IPS-20b (cell line): ENCODE results near the gene NDUFC2.
A peak's percentile ranks its signal among the peaks of the same experiment; 100 is the strongest.
"Not testable (repeated sequence)": the region's sequence is repeated elsewhere in the genome, so short reads cannot be mapped to it uniquely, and the experiment has no call there.

Experiments
- H3K27ac ChIP-seq: one replicate; pipeline ENCODE4 v1.5.1; 2013; ENCODE audit warnings: low read length
- H3K27me3 ChIP-seq: 2 replicates; pipeline ENCODE4 v1.6.1; 2013; ENCODE audit warnings: mild to moderate bottlenecking, low read length, inconsistent platforms; ENCODE audit not compliant: insufficient read depth
- H3K36me3 ChIP-seq: 2 replicates; pipeline ENCODE4 v1.6.1; 2013; ENCODE audit warnings: low read depth, mild to moderate bottlenecking, inconsistent platforms, low read length, moderate library complexity; ENCODE audit not compliant: insufficient read depth
- H3K4me1 ChIP-seq: 2 replicates; pipeline ENCODE4 v1.6.1; 2013; ENCODE audit warnings: mild to moderate bottlenecking, control low read depth, inconsistent platforms, low read length, moderate library complexity; ENCODE audit not compliant: insufficient read depth
- H3K4me3 ChIP-seq: 2 replicates; pipeline ENCODE4 v1.5.1; 2013; ENCODE audit warnings: mild to moderate bottlenecking, low read length, inconsistent platforms
- H3K9ac ChIP-seq: 2 replicates; pipeline ENCODE4 v1.6.1; 2013; ENCODE audit warnings: low read depth, mild to moderate bottlenecking, inconsistent platforms, low read length, moderate library complexity
- H3K9me3 ChIP-seq: 2 replicates; pipeline ENCODE4 v1.6.1; 2013; ENCODE audit warnings: mild to moderate bottlenecking, low read depth, low read length, inconsistent platforms; ENCODE audit not compliant: insufficient read depth

NDUFC2 gene

DNA sequence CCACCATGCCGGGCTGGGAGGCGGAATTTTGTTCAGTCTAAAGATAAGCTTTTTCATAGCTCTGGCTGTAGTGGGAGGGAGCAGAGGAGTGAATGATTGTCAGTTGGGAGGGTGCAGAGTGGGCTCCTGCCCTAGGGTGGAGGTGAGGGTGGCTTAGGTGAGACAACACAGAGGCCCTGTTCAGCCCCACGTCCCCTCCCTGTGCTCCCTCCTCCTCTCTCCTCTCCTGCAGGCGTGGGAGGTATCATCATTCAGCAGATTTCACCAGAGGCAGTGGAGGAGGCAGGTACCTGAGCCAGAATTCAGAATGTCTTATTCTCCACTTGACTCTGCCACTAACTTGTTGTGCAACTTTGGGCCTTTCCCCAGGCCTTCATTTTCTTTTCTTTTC is 17.7 kb downstream of the NDUFC2 start:
- Histone ChIP-seq H3K27ac (no peak overlapping the region), H3K9ac (no peak overlapping the region), H3K4me3 (no peak overlapping the region), H3K36me3 (no peaks in the 10 kb centered on the region), H3K4me1 (no peaks in the 10 kb centered on the region), H3K9me3 (no peaks in the 10 kb centered on the region), H3K27me3 (no peaks in the 10 kb centered on the region)

- Histone ChIP-seq H3K9me3 (no peaks in the 10 kb centered on the region), H3K9ac (no peak overlapping the region), H3K27ac (no peak overlapping the region), H3K27me3 (no peaks in the 10 kb centered on the region), H3K4me3 (no peak overlapping the region), H3K36me3 (no peaks in the 10 kb centered on the region), H3K4me1 (no peaks in the 10 kb centered on the region)
Measured at GRCh38 chr11:78061088-78061920, 18.4 kb downstream of the NDUFC2 start.

DNA sequence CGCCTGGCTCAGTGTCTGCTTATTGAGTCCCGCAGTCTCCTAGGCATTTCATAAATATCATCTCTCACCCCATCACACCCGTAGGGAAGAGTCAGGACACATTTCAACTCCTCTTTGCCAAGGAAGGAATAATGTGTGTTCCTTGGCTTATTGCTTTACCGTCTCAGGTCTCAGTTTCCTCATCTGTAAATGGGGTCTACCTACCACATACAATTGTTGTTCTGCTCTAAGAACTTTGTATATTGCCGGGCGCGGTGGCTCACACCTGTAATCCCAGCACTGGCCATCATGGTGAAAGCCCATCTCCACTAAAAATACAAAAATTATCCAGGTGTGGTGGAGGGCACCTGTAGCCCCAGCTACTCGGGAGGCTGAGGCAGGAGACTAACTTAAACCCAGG is 19.1 kb downstream of the NDUFC2 start:
- Histone ChIP-seq H3K9me3 (no peaks in the 10 kb centered on the region), H3K27me3 (no peaks in the 10 kb centered on the region), H3K27ac (no peak overlapping the region), H3K4me1 (no peaks in the 10 kb centered on the region), H3K4me3 (no peak overlapping the region), H3K9ac (no peak overlapping the region), H3K36me3 (no peaks in the 10 kb centered on the region)

- not testable (repeated sequence) for H3K9ac ChIP-seq, H3K9me3 ChIP-seq
Measured at GRCh38 chr11:78059749-78060328, 19.8 kb downstream of the NDUFC2 start.

GRCh38 chr11:78057462-78058055 is 22.1 kb downstream of the NDUFC2 start:
- no peaks in the 10 kb centered on the region for H3K4me1 ChIP-seq
- H3K9ac ChIP-seq, result no peak overlapping the region
- H3K9me3 ChIP-seq, result no peaks in the 10 kb centered on the region
- H3K27ac ChIP-seq, result no peak overlapping the region
- no peaks in the 10 kb centered on the region for H3K27me3 ChIP-seq
- no peak overlapping the region for H3K4me3 ChIP-seq
- H3K36me3 ChIP-seq, result no peaks in the 10 kb centered on the region

More at GRCh38 chr11:78059749-78060328, 19.8 kb downstream of the NDUFC2 start:
- not testable (repeated sequence) for H3K27ac ChIP-seq, H3K4me3 ChIP-seq, H3K4me1 ChIP-seq, H3K27me3 ChIP-seq, H3K36me3 ChIP-seq

DNA sequence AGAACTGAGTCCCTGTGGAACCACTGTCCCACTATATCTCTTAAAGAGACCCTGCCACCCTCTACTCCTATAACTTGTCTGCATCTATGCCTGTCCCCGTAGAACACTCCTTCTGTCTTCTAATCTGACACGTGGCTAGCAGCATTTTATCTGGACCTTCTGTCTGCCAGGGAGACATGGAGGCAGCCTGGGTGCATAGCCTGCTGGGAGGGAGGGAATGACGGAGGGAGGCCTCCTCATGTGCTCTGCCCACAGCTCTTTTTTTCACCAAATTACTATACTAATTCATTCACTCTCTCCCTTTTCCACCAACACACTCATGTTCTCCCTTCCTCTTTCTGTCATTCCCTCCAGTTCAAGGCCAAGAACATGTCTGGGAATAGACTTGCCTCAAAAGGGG is 23.6 kb downstream of the NDUFC2 start:
- Histone ChIP-seq H3K9ac (no peak overlapping the region), H3K4me3 (no peak overlapping the region), H3K36me3 (no peaks in the 10 kb centered on the region), H3K27me3 (no peaks in the 10 kb centered on the region), H3K27ac (no peak overlapping the region), H3K4me1 (peaks cover 5% of the 10 kb centered on the region), H3K9me3 (no peaks in the 10 kb centered on the region)

DNA sequence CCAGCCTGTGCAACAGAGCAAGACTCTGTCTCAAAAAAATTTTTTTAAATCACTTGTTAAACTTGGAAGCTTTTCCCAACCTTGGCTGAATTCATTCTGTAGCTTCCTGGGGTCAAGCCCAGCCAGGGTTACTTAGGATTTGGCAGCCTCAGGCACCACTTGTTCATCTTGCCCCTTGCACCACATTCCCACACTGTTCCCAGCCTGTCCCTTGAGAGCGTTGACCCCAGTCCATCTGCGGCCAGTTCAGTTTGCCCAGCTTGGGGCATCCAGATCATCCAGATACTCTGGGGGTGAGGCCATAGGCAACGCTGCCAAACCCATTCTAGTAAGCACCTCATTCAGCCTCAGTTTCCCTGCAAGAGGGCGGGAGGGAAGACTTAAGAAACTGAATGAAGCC is 24.7 kb downstream of the NDUFC2 start:
- Histone ChIP-seq H3K9ac (no peak overlapping the region), H3K4me1 (peaks cover 9% of the 10 kb centered on the region), H3K27me3 (no peaks in the 10 kb centered on the region)

GRCh38 chr11:78050964-78051831 is 28.5 kb downstream of the NDUFC2 start:
- peak overlapping the region; percentile 46 for H3K27ac ChIP-seq
- peaks cover 9% of the 10 kb centered on the region for H3K4me1 ChIP-seq
- H3K27me3 ChIP-seq, result no peaks in the 10 kb centered on the region
- no peaks in the 10 kb centered on the region for H3K9me3 ChIP-seq
- no peak overlapping the region; the same call in 1 of the 2 replicates for H3K4me3 ChIP-seq
- H3K36me3 ChIP-seq, result no peaks in the 10 kb centered on the region
- H3K9ac ChIP-seq, result peak overlapping the region; percentile 70; the same call in 1 of the 2 replicates

More for the DNA sequence above, 24.7 kb downstream of the NDUFC2 start:
- Histone ChIP-seq H3K27ac (no peak overlapping the region), H3K36me3 (no peaks in the 10 kb centered on the region), H3K9me3 (no peaks in the 10 kb centered on the region), H3K4me3 (no peak overlapping the region)

DNA sequence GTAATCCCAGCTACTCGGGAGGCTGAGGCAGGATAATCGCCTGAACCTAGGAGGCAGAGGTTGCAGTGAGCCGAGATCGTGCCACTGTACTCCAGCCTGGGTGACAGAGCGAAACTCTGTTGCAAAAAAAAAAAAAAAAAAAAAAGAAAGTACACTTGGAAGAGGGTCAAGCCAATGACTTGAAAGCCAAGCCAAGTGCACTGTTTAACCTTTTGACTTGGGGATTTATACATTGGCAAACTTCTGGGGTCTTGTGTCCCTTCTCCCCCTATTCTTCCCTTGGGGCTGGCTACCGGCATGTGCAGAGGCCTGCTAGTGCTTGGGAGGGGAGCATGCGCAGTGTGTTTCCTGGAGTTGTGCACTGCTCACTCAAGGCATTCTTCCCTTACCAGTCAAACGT is 30.3 kb downstream of the NDUFC2 start:
- Histone ChIP-seq H3K4me3 (no peak overlapping the region), H3K9ac (no peak overlapping the region), H3K27ac (no peak overlapping the region), H3K9me3 (no peaks in the 10 kb centered on the region), H3K4me1 (peaks cover 9% of the 10 kb centered on the region), H3K27me3 (peaks cover 8% of the 10 kb centered on the region; the same call in 1 of the 2 replicates), H3K36me3 (no peaks in the 10 kb centered on the region)

- Histone ChIP-seq H3K9me3 (no peaks in the 10 kb centered on the region), H3K27ac (no peak overlapping the region), H3K4me3 (no peak overlapping the region), H3K4me1 (peaks cover 9% of the 10 kb centered on the region), H3K9ac (no peak overlapping the region), H3K27me3 (peaks cover 8% of the 10 kb centered on the region; the same call in 1 of the 2 replicates), H3K36me3 (no peaks in the 10 kb centered on the region)
Measured at GRCh38 chr11:78048561-78048960, 31.1 kb downstream of the NDUFC2 start.

DNA sequence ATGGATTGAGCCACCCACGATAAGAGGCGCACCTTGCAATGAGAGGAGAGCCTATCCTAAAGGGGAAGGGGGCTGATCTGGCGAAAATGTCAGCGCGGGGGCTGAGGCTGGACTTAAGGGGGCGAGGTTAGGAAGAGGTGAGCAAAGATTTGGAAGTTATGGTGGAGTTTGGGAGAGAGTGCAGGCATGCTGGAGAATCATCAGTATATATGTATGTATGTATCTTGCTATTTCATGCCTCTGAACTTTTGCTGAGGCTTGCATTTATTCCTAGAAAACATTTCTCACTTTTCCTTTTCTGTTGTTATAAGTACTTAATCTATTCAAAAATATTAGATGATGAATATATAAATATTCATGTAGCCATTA is 33.2 kb downstream of the NDUFC2 start:
- no peak overlapping the region for H3K27ac ChIP-seq

More for the DNA sequence above, 33.2 kb downstream of the NDUFC2 start:
- Histone ChIP-seq H3K36me3 (no peaks in the 10 kb centered on the region), H3K27me3 (peaks cover 8% of the 10 kb centered on the region; the same call in 1 of the 2 replicates), H3K9me3 (no peaks in the 10 kb centered on the region), H3K4me3 (peak overlapping the region; percentile 48; the same call in 1 of the 2 replicates), H3K4me1 (peaks cover 9% of the 10 kb centered on the region), H3K9ac (no peak overlapping the region; the same call in 1 of the 2 replicates)
